Panc1 (cell line): ENCODE results near the gene GALT. TPM values are rescaled to one million over a fixed set of nuclear protein-coding genes. Genes with fewer than 3 reads are reported as not detected.

ENCODE experiments used
- ATAC-seq: fragments of 200-7000 bp; cut with Tn5 transposase; 2 replicates; pipeline ENCODE4 v1.9.1; 2020; ENCODE audit warnings: mild to moderate bottlenecking, moderate library complexity
- BruUV-seq: library from RNA; stranded (reverse); fragments of 400-500 nt; replicated peaks from 2 replicates; lab custom pipeline; 2021; lab: Mats Ljungman, UMichigan
- CTCF ChIA-PET: fragments of 300-600 bp; sonication (Branson Sonifier 250); formaldehyde crosslinking; loops from one replicate; lab custom pipeline; 2022; ENCODE audit warnings: antibody characterized with exemption; lab: Charles Lee
- POLR2A ChIA-PET: fragments of 300-600 bp; sonication (Branson Sonifier 250); formaldehyde crosslinking; loops from one replicate; lab custom pipeline; 2022; ENCODE audit warnings: antibody characterized with exemption; lab: Charles Lee
- DNase-seq: peaks from one replicate; pipeline ENCODE4 v3.0.0-alpha.2; 2010; ENCODE audit warnings: low read depth, low spot score
- H3K27ac ChIP-seq: 2 replicates; pipeline ENCODE4 v1.5.1; 2011; ENCODE audit warnings: mild to moderate bottlenecking, low read length, inconsistent platforms
- H3K27me3 ChIP-seq: fragments of 200-500 bp; sonication (Bioruptor generic); 2 replicates; pipeline ENCODE4 v1.6.0; 2014; ENCODE audit warnings: low read length, inconsistent platforms; ENCODE audit not compliant: control insufficient read depth, insufficient read depth
- H3K36me3 ChIP-seq: fragments of 200-500 bp; sonication (Bioruptor generic); 2 replicates; pipeline ENCODE4 v1.5.1; 2014; ENCODE audit warnings: inconsistent platforms, mild to moderate bottlenecking, low read length, moderate library complexity; ENCODE audit not compliant: control insufficient read depth, insufficient read depth
- H3K4me1 ChIP-seq: 2 replicates; pipeline ENCODE4 v1.5.1; 2011; ENCODE audit warnings: inconsistent platforms, mild to moderate bottlenecking, low read length, moderate library complexity; ENCODE audit not compliant: control insufficient read depth, insufficient read depth
- H3K4me3 ChIP-seq, 2 experiments: 2 replicates each; pipeline ENCODE4 v1.5.1; 2011 to 2012; ENCODE audit warnings: low read depth in 2 of 2, low read length in 2 of 2, mild to moderate bottlenecking in 2 of 2, inconsistent platforms in 1 of 2, moderate library complexity in 1 of 2
- H3K9me3 ChIP-seq: fragments of 200-500 bp; sonication (Bioruptor generic); 2 replicates; pipeline ENCODE4 v1.5.1; 2014; ENCODE audit warnings: low read depth, mild to moderate bottlenecking, inconsistent platforms, low read length, moderate library complexity; ENCODE audit not compliant: control insufficient read depth, insufficient read depth
- POLR2AphosphoS5 ChIP-seq: IDR thresholded peaks from 2 replicates; pipeline ENCODE4 v1.6.1; 2012; ENCODE audit warnings: mild to moderate bottlenecking, low read depth, low read length, moderate library complexity
- SIN3A ChIP-seq: IDR thresholded peaks from 2 replicates; pipeline ENCODE4 v1.6.1; 2012; ENCODE audit warnings: low read depth, mild to moderate bottlenecking, low read length, moderate library complexity, borderline replicate concordance; ENCODE audit not compliant: insufficient read depth
- TCF7L2 ChIP-seq: IDR thresholded peaks from 2 replicates; pipeline ENCODE4 v1.6.1; 2011; ENCODE audit warnings: mild to moderate bottlenecking, low read depth, low read length, inconsistent platforms
- in situ Hi-C: cut with HindIII; loops from 2 replicates; pipeline ENCODE4 v1.10.0; 2016; ENCODE audit warnings: low sequenced_read_pairs, low pct_unique_long_range_greater_than_20kb
- intact Hi-C: fragments of 100-400 bp; cut with micrococcal nuclease; formaldehyde crosslinking; loops from one replicate; pipeline ENCODE4 v1.10.0; 2022; ENCODE audit not compliant: unreplicated experiment
- total RNA-seq: library from RNA; stranded (reverse); gene quantifications from one replicate; pipeline ENCODE4 v1.2.1, GENCODE V29; 2021; ENCODE audit not compliant: unreplicated experiment
- TF ChIP-seq, protein P1 (sequence below), 2 experiments: IDR thresholded peaks; 2 replicates each; pipeline ENCODE4 v1.6.1; 2011 to 2012; ENCODE audit warnings: low read depth in 2 of 2, control low read depth in 1 of 2, low read length in 1 of 2, mild to moderate bottlenecking in 1 of 2, moderate library complexity in 1 of 2; ENCODE audit not compliant: insufficient read depth in 1 of 2
- TF ChIP-seq, protein P2 (sequence below): fragments of 450-650 bp; IDR thresholded peaks from 2 replicates; pipeline ENCODE4 v1.5.1; 2017; ENCODE audit warnings: mild to moderate bottlenecking

The GALT gene
- total RNA-seq, 1 experiment from 2014 or later: 42.5 TPM

DNA sequence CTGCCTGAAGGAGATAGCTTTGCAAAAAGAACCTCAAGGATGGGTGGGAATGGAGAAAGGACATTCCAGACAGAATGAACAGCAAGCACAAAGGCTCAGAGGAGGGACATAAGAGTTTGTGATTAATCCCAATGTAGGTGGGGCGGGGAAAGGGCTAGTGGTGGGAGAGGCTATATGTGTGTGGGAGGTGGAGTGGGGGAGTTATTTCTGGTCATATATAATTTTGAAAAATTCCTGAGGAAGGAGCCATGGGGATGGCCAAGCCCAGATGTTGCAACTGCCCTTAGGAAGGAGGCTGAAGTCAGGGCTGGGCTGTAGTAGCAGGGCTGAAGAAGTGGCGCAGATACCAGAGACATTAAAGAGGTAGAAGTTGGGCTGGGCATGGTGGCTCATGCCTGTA is 29.4 kb downstream of the GALT start:
- no peak overlapping the region for H3K27ac ChIP-seq
- ATAC-seq (no peak), DNase-seq (no peak)
- intact Hi-C loops: loop anchor here (1.0 kb wide), 1 partner anchor 26 kb away; no protein-coding TSS in a partner anchor
- ChIA-PET CTCF (interaction anchor here (0.5 to 2.1 kb wide), 2 partner anchors 22 to 27 kb away, joined by 11 to 22 read pairs; no protein-coding TSS in a partner anchor), POLR2A (interaction anchor here (0.9 kb wide), 1 partner anchor 24 kb away, joined by 3 read pairs; no protein-coding TSS in a partner anchor)
- H3K9me3 ChIP-seq: no peaks in the 10 kb centered on the region
- no peaks in the 10 kb centered on the region for H3K36me3 ChIP-seq
- no peaks in the 10 kb centered on the region for H3K4me1 ChIP-seq
- H3K27me3 ChIP-seq: no peaks in the 10 kb centered on the region
- in situ Hi-C loops: no loop called here
- no peak overlapping the region for H3K4me3 ChIP-seq
- no TSS peak for BruUV-seq
- TF ChIP-seq, protein P1, sequence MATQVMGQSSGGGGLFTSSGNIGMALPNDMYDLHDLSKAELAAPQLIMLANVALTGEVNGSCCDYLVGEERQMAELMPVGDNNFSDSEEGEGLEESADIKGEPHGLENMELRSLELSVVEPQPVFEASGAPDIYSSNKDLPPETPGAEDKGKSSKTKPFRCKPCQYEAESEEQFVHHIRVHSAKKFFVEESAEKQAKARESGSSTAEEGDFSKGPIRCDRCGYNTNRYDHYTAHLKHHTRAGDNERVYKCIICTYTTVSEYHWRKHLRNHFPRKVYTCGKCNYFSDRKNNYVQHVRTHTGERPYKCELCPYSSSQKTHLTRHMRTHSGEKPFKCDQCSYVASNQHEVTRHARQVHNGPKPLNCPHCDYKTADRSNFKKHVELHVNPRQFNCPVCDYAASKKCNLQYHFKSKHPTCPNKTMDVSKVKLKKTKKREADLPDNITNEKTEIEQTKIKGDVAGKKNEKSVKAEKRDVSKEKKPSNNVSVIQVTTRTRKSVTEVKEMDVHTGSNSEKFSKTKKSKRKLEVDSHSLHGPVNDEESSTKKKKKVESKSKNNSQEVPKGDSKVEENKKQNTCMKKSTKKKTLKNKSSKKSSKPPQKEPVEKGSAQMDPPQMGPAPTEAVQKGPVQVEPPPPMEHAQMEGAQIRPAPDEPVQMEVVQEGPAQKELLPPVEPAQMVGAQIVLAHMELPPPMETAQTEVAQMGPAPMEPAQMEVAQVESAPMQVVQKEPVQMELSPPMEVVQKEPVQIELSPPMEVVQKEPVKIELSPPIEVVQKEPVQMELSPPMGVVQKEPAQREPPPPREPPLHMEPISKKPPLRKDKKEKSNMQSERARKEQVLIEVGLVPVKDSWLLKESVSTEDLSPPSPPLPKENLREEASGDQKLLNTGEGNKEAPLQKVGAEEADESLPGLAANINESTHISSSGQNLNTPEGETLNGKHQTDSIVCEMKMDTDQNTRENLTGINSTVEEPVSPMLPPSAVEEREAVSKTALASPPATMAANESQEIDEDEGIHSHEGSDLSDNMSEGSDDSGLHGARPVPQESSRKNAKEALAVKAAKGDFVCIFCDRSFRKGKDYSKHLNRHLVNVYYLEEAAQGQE (IDR thresholded peaks at IDR 0.05; ENCODE audit: insufficient read depth in 1 of 2, low read depth in 2 of 2, low read length in 1 of 2): no peak
- TF ChIP-seq, protein P2, sequence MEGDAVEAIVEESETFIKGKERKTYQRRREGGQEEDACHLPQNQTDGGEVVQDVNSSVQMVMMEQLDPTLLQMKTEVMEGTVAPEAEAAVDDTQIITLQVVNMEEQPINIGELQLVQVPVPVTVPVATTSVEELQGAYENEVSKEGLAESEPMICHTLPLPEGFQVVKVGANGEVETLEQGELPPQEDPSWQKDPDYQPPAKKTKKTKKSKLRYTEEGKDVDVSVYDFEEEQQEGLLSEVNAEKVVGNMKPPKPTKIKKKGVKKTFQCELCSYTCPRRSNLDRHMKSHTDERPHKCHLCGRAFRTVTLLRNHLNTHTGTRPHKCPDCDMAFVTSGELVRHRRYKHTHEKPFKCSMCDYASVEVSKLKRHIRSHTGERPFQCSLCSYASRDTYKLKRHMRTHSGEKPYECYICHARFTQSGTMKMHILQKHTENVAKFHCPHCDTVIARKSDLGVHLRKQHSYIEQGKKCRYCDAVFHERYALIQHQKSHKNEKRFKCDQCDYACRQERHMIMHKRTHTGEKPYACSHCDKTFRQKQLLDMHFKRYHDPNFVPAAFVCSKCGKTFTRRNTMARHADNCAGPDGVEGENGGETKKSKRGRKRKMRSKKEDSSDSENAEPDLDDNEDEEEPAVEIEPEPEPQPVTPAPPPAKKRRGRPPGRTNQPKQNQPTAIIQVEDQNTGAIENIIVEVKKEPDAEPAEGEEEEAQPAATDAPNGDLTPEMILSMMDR: no peak
- TF ChIP-seq TCF7L2 (no peak), POLR2AphosphoS5 (no peak), SIN3A (no peak)

DNA sequence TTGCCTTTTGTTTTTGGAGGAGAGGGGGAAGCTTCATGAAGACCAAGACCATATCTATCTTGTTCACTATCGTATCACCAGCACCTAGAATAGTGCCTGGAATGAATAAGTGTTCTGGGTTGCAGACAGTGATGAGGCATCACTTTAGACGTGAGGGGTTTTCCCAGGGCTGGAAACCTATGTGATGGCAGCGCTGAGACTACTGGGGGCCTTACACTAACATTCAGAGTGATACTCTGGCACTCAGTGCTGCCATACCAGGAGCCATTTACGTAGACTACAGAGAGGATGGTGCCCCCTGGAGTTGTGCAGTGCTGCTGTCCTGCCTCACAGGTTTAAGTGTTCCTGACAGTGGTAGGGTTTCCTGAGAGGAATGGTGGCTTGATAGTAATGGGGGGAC is 37.7 kb downstream of the GALT start:
- Histone ChIP-seq H3K27me3 (no peaks in the 10 kb centered on the region), H3K4me3 (no peak overlapping the region), H3K4me1 (no peaks in the 10 kb centered on the region), H3K9me3 (no peaks in the 10 kb centered on the region), H3K27ac (no peak overlapping the region), H3K36me3 (no peaks in the 10 kb centered on the region)
- CTCF ChIA-PET: no interaction called here
- no peak for DNase-seq
- in situ Hi-C loops: no loop called here
- BruUV-seq: no TSS peak
- POLR2A ChIA-PET: no interaction called here
- TF ChIP-seq TCF7L2 (no peak), SIN3A (no peak), POLR2AphosphoS5 (no peak)
- TF ChIP-seq, protein P2: no peak
- TF ChIP-seq, protein P1 (IDR thresholded peaks at IDR 0.05; ENCODE audit: insufficient read depth in 1 of 2, low read depth in 2 of 2, low read length in 1 of 2): no peak
- intact Hi-C loops: no loop called here
- ATAC-seq: no peak
